IPS-18a (cell line): ENCODE measurements around the gene DKK1.

Experiments
- H3K27ac ChIP-seq: one replicate; pipeline ENCODE4 v1.5.1; 2013; ENCODE audit warnings: low read length
- H3K27me3 ChIP-seq: one replicate; pipeline ENCODE4 v1.6.1; 2013; ENCODE audit warnings: mild to moderate bottlenecking, low read length; ENCODE audit not compliant: control insufficient read depth, insufficient read depth
- H3K36me3 ChIP-seq: one replicate; pipeline ENCODE4 v1.6.1; 2013; ENCODE audit warnings: low read depth, low read length; ENCODE audit not compliant: control insufficient read depth
- H3K4me1 ChIP-seq: one replicate; pipeline ENCODE4 v1.6.1; 2013; ENCODE audit warnings: low read depth, low read length; ENCODE audit not compliant: control insufficient read depth
- H3K4me3 ChIP-seq: one replicate; pipeline ENCODE4 v1.5.1; 2013; ENCODE audit warnings: low read length
- H3K9ac ChIP-seq: one replicate; pipeline ENCODE4 v1.6.1; 2013; ENCODE audit warnings: mild to moderate bottlenecking, low read length, moderate library complexity
- H3K9me3 ChIP-seq: one replicate; pipeline ENCODE4 v1.6.1; 2013; ENCODE audit warnings: low read depth, low read length; ENCODE audit not compliant: control insufficient read depth

DKK1 gene

GRCh38 chr10:52319926-52320325, 5.8 kb downstream of the DKK1 start:
- Histone ChIP-seq H3K4me3 (no peak overlapping the region), H3K4me1 (peaks cover 3% of the 10 kb centered on the region), H3K27me3 (peaks cover 25% of the 10 kb centered on the region), H3K9me3 (no peaks in the 10 kb centered on the region), H3K36me3 (no peaks in the 10 kb centered on the region), H3K27ac (no peak overlapping the region), H3K9ac (no peak overlapping the region)

DNA sequence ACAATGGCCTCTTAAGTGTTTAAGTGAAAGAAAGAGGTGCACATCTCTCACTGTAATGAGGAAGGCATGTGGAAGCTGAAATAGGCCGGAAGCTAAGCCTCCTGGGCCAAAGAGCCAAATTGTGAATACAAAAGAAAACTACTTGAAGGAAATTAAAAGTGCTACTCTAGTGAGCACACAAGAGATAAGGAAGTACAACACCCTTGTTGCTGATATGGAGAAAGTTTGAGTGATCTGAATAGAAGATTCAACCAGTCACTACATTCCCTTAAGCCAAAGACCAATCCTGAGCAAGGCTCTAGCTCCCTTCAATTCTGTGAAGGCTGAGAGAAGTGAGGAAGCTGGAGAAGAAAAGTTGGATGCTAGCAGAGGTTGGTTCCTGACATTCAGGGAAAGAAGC, 8.2 kb downstream of the DKK1 start:
- no peaks in the 10 kb centered on the region for H3K9me3 ChIP-seq
- H3K36me3 ChIP-seq = no peaks in the 10 kb centered on the region
- no peak overlapping the region for H3K4me3 ChIP-seq
- H3K27me3 ChIP-seq = peaks cover 2% of the 10 kb centered on the region
- H3K27ac ChIP-seq = no peak overlapping the region
- H3K4me1 ChIP-seq = peaks cover 3% of the 10 kb centered on the region
- H3K9ac ChIP-seq = no peak overlapping the region

DNA sequence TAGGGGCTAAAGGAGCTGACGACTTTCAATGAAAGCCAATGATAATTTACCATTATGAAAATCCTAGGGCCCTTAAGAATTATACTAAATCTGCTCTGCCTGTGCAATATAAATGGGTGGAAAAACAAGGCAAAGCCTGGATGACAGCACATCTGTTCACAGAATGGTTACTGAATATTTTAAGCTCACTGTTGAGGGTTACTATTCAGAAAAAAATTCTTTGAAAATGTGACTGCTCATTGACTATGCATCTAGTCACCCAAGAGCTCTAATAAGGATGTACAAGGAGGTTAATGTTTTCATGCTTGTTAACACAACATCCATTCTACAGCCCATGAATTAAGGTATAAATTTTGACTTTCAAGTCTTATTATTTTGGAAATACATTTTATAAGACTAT, 8.9 kb downstream of the DKK1 start:
- Histone ChIP-seq H3K9me3 (no peaks in the 10 kb centered on the region), H3K4me3 (no peak overlapping the region), H3K36me3 (no peaks in the 10 kb centered on the region), H3K9ac (no peak overlapping the region), H3K4me1 (peaks cover 3% of the 10 kb centered on the region), H3K27ac (no peak overlapping the region), H3K27me3 (no peaks in the 10 kb centered on the region)

DNA sequence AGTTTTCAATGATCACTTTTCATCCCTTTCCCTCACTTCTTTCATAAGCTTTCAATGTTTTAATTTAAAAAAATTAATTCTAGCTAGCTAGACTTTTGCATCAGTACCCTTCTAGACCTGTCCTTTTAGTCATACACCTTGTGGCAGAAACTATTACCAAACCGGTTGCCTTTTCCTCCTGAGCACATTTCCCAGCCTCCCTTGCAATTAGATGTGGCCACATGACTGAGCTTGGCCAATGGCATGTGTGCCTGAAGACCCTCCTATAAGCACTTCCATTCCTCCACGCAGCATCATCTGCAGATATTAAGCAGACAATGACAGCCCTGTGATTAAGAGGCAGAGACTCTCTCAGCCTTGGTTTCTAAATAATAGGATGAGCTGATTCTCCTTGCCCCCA, 12.3 kb downstream of the DKK1 start:
- Histone ChIP-seq H3K27ac (no peak overlapping the region), H3K27me3 (no peaks in the 10 kb centered on the region)

GRCh38 chr10:52331638-52332364, 17.7 kb downstream of the DKK1 start:
- no peak overlapping the region for H3K4me3 ChIP-seq
- H3K9ac ChIP-seq = no peak overlapping the region
- no peaks in the 10 kb centered on the region for H3K27me3 ChIP-seq
- no peaks in the 10 kb centered on the region for H3K9me3 ChIP-seq
- no peaks in the 10 kb centered on the region for H3K36me3 ChIP-seq
- H3K4me1 ChIP-seq = no peaks in the 10 kb centered on the region
- no peak overlapping the region for H3K27ac ChIP-seq

More for the DNA sequence above, 12.3 kb downstream of the DKK1 start:
- no peaks in the 10 kb centered on the region for H3K4me1 ChIP-seq
- H3K9ac ChIP-seq = no peak overlapping the region
- H3K36me3 ChIP-seq = no peaks in the 10 kb centered on the region
- no peak overlapping the region for H3K4me3 ChIP-seq
- H3K9me3 ChIP-seq = no peaks in the 10 kb centered on the region

DNA sequence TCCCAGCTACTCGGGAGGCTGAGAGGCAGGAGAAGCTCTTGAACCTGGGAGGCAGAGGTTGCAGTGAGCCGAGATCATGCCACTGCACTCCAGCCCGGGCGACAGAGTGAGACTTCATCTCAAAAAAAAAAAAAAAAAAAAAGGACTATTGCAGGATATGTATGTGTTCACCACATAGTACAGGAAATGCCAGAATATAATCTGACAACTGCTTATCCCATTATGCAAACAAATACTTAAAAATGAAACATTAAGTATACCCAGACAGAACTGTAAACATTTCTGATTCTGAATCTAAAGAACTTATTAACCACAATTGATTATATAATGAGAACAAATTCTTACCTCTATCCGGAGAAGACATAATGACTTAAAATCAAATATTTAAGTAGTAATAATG, 18.7 kb downstream of the DKK1 start:
- Histone ChIP-seq H3K4me1 (no peaks in the 10 kb centered on the region), H3K4me3 (no peak overlapping the region), H3K36me3 (no peaks in the 10 kb centered on the region), H3K9me3 (no peaks in the 10 kb centered on the region), H3K9ac (no peak overlapping the region), H3K27ac (no peak overlapping the region), H3K27me3 (no peaks in the 10 kb centered on the region)

DNA sequence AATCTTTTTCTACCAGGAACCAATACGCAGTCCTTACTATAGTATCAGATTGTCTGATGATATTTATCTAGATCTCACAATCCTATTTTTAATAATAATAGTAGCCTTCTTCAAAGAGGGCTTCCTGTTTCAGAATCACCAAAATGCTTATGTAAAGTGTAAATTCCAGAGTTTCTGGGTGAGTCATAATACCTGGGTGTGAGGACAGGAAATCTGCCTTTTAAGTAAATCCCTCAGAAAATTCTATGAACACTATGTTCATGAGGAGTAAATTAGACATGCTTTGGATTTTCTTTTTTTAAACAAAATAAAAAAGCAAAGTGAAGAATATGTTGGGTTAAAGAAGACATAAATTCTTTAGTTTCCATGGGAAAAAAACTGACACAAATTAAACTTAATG, 20.5 kb downstream of the DKK1 start:
- Histone ChIP-seq H3K4me3 (no peak overlapping the region), H3K27me3 (no peaks in the 10 kb centered on the region), H3K36me3 (no peaks in the 10 kb centered on the region), H3K9me3 (no peaks in the 10 kb centered on the region), H3K9ac (no peak overlapping the region), H3K4me1 (no peaks in the 10 kb centered on the region), H3K27ac (no peak overlapping the region)

DNA sequence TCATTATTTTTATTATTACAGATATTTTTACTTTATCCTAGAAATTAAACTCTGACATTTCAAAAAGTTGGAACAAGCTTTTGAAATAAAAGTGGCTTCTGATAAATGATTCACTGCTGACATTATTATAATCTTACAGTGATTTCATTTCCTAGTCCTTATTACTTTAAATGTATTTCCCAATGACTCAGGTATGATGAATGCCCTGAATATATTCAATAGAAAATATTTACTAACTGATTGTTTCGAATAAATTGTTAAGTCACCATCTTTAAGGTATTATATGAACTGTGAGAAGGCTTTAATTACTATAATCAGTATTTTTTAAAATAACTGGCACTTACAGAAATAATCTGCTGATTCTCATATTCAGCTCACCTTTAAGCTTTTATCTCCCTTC, 21.6 kb downstream of the DKK1 start:
- Histone ChIP-seq H3K4me1 (no peaks in the 10 kb centered on the region), H3K27ac (no peak overlapping the region), H3K9me3 (no peaks in the 10 kb centered on the region), H3K4me3 (no peak overlapping the region), H3K9ac (no peak overlapping the region), H3K27me3 (no peaks in the 10 kb centered on the region), H3K36me3 (no peaks in the 10 kb centered on the region)

DNA sequence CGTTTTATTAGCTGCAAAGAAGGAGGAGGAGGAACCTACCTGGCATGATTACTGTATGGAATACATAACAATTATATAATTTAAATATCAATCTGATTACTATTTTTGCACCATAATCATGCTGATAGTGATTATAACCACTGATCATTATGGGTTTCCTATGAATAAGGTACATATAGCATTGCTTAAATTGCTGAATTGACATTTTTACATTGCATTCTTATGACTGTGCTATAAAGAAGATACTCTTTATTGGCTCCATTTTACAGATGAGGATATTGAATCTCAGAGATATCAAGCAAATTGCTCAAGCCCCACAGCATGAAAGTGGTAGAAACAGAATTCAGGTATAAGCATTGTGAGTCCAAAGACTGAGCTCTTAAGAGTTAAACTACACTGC, 23.1 kb downstream of the DKK1 start:
- Histone ChIP-seq H3K27me3 (no peaks in the 10 kb centered on the region), H3K36me3 (no peaks in the 10 kb centered on the region), H3K9me3 (no peaks in the 10 kb centered on the region), H3K9ac (no peak overlapping the region), H3K27ac (no peak overlapping the region), H3K4me3 (no peak overlapping the region), H3K4me1 (no peaks in the 10 kb centered on the region)

DNA sequence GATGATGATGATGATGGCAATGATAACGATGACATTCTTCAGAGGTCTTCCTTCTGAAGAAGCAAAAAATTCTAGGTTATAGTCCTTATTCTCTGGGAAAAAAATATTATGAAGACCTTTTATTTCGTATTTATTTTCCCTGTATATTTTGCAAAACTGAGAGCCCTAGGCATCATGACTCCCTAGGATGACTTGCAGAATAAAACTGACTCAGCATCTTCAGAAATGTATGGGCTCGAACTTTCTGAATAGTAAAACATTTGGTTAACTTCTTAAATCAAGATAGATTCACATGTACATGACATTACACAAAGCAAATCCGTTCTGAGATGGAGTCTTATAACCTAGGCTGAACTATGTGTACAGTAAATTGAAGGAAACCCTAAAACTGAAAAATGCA, 29.4 kb downstream of the DKK1 start:
- Histone ChIP-seq H3K9me3 (no peaks in the 10 kb centered on the region), H3K9ac (no peak overlapping the region), H3K27me3 (no peaks in the 10 kb centered on the region), H3K27ac (no peak overlapping the region), H3K36me3 (no peaks in the 10 kb centered on the region), H3K4me1 (no peaks in the 10 kb centered on the region), H3K4me3 (no peak overlapping the region)

DNA sequence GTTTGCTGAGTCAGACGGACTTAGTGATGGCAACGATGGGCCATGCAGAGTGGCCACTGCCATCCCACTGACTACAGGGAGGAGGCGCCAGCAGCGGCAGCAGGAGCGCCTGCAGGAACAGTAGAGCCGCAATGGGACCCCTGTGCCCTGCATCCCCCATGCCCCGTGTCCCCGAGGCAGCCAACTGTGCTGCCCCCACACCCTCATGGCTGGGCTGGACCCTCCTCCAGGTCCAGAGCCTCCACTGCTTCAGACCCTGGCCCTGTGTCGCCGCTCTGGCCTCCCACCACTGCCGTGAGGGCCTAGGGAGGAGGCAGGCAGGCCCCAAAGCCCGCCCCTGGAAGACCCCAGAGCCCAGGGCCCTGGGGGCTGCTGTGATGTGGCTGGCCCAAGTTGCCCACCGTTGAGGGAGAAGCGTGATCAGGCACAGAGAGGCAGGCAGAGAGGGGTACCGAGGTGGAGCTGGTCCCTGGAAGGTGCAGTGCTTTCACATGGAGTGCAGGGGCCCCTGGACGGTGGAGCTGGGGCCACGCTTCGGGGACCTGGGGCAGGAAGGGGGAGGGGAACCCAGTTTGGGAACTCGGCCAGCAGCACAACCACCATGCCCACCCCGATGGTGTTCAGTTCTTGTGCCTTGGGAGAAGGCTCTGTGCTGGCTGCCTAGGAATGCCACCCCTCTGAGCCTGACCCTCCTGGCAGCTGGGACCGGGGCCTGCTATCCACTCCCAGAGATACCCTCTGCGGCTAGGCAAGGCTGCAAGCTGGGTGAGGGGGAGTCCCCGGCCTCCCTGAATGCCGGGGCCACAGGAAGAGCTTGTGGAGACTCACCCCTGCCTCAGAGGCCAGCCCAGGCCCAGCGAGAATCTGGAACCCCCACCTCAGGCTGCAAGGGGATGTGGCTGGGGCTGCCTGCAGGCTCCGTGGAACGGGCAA, 32.6 kb downstream of the DKK1 start:
- Histone ChIP-seq H3K9me3 (no peaks in the 10 kb centered on the region), H3K4me3 (no peak overlapping the region), H3K27ac (no peak overlapping the region), H3K4me1 (no peaks in the 10 kb centered on the region), H3K36me3 (no peaks in the 10 kb centered on the region), H3K27me3 (no peaks in the 10 kb centered on the region), H3K9ac (no peak overlapping the region)

DNA sequence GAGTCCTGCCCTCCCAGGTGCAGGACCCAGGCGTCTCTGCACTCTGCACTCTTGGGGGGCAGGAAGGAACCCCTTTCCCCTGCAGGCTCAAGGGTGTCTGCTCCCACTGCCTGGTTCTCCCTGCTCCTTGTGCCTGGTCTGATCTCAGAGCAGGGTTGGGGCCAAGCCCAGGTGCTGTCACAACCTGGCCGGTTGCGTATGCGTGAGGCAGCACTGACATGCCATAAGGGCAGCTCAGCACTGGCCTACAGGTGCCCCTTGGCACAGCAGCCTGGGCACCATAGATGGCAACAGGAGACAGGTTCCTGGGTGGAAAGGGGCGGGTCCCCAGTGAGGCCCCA, 33.2 kb downstream of the DKK1 start:
- Histone ChIP-seq H3K9ac (no peak overlapping the region), H3K27me3 (no peaks in the 10 kb centered on the region), H3K4me1 (no peaks in the 10 kb centered on the region), H3K27ac (no peak overlapping the region), H3K9me3 (no peaks in the 10 kb centered on the region), H3K4me3 (no peak overlapping the region), H3K36me3 (no peaks in the 10 kb centered on the region)
